ENCODE measurements around the gene RAB22A. TPM values are rescaled to one million over a fixed set of nuclear protein-coding genes. Genes with fewer than 3 reads are reported as not detected.

Gene RAB22A
- total RNA-seq, 2 donors from 2014 or later, result 16.9 to 20.4 TPM

DNA sequence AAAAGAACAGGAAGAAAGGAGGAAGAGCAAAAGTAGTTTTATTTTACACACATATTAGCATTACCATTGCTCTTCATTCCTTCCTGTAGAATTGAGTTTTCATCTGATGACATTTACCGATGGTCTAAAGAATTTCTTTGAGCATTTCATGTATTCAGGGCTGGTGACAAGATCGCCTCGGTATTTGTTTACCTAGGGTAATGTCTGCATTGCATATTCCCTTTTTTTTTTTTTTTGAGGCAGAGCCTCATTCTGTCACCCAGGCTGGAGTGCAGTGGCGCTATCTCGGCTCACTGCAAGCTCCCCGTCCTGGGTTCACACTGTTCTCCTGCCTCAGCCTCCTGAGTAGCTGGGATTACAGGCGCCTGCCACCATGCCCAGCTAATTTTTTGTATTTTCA, 19.3 kb downstream of the RAB22A start:
- no peaks in the 10 kb centered on the region for H3K27me3 ChIP-seq (replicated peaks; ENCODE audit: insufficient read depth)
- TF ChIP-seq POLR2A (IDR thresholded peaks at IDR 0.05) (no peak), POLR2AphosphoS5 (IDR thresholded peaks at IDR 0.05) (no peak)
- TF ChIP-seq, protein P1, sequence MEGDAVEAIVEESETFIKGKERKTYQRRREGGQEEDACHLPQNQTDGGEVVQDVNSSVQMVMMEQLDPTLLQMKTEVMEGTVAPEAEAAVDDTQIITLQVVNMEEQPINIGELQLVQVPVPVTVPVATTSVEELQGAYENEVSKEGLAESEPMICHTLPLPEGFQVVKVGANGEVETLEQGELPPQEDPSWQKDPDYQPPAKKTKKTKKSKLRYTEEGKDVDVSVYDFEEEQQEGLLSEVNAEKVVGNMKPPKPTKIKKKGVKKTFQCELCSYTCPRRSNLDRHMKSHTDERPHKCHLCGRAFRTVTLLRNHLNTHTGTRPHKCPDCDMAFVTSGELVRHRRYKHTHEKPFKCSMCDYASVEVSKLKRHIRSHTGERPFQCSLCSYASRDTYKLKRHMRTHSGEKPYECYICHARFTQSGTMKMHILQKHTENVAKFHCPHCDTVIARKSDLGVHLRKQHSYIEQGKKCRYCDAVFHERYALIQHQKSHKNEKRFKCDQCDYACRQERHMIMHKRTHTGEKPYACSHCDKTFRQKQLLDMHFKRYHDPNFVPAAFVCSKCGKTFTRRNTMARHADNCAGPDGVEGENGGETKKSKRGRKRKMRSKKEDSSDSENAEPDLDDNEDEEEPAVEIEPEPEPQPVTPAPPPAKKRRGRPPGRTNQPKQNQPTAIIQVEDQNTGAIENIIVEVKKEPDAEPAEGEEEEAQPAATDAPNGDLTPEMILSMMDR (IDR thresholded peaks at IDR 0.05), result no peak
- no peak overlapping the region for H3K4me3 ChIP-seq
- no peaks in the 10 kb centered on the region for H3K36me3 ChIP-seq
- H3K27ac ChIP-seq, result no peak overlapping the region
- WGBS, result 91% methylated on average over 7 of the region's 7 CpGs
- intact Hi-C loops (cut with DNase I), result no loop called here
- no peak for DNase-seq (ENCODE audit: low spot score)
- H3K4me1 ChIP-seq (replicated peaks), result no peaks in the 10 kb centered on the region
- no peaks in the 10 kb centered on the region for H3K9me3 ChIP-seq

DNA sequence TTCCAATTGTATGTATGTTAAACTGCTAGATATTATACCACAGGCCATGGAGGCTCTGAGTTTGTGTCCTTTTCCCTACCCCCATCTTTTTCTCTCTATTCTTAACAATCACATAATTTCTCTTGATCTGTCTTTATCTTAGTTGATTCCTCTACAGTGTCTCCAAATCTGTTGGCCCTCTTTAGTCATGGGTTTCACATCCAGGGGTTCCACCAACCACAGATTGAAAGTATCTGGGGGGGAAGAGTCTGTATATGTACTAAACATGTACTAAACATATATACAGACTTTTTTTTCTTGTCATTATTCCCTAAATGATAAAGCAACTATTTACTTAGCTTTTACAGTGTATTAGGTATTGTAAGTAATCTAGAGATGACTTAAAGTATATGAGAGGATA, 20.2 kb downstream of the RAB22A start:
- no peak for DNase-seq (ENCODE audit: low spot score)
- no peak overlapping the region for H3K27ac ChIP-seq
- TF ChIP-seq, protein P1 (IDR thresholded peaks at IDR 0.05), result no peak
- TF ChIP-seq POLR2A (IDR thresholded peaks at IDR 0.05) (no peak), POLR2AphosphoS5 (IDR thresholded peaks at IDR 0.05) (no peak)
- intact Hi-C loops (cut with DNase I), result no loop called here
- H3K27me3 ChIP-seq (replicated peaks; ENCODE audit: insufficient read depth), result no peaks in the 10 kb centered on the region
- H3K9me3 ChIP-seq, result no peaks in the 10 kb centered on the region
- H3K36me3 ChIP-seq, result no peaks in the 10 kb centered on the region
- H3K4me1 ChIP-seq (replicated peaks), result no peaks in the 10 kb centered on the region
- no peak overlapping the region for H3K4me3 ChIP-seq

DNA sequence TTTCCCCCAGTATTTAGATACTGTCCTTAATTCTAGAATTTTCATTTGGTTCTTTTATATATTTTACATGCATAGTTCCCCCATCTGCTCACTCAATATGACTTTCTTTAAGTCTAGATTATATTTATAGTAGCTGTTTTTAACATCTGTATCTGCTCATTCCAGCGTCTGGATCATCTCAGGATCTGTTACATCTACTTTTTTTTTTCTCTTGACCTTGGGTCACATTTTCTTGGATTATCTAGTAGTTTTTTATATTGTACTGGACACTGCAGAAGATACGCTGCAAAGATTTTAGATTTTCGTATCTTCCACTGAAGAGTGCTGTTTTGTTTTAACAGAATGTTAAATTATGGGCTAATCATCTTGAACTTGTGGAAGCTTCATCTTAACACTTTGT, 20.7 kb downstream of the RAB22A start:
- intact Hi-C loops (cut with DNase I), result no loop called here
- TF ChIP-seq, protein P1 (IDR thresholded peaks at IDR 0.05), result no peak
- no peak for TF ChIP-seq POLR2AphosphoS5 (IDR thresholded peaks at IDR 0.05)
- TF ChIP-seq POLR2A (IDR thresholded peaks at IDR 0.05), result no peak
- H3K4me3 ChIP-seq, result no peak overlapping the region
- no peaks in the 10 kb centered on the region for H3K36me3 ChIP-seq
- no peak for DNase-seq (ENCODE audit: low spot score)
- H3K9me3 ChIP-seq, result no peaks in the 10 kb centered on the region
- no peaks in the 10 kb centered on the region for H3K4me1 ChIP-seq (replicated peaks)
- no peak overlapping the region for H3K27ac ChIP-seq
- WGBS, result 93% methylated on average over 3 of the region's 3 CpGs
- H3K27me3 ChIP-seq (replicated peaks; ENCODE audit: insufficient read depth), result no peaks in the 10 kb centered on the region

DNA sequence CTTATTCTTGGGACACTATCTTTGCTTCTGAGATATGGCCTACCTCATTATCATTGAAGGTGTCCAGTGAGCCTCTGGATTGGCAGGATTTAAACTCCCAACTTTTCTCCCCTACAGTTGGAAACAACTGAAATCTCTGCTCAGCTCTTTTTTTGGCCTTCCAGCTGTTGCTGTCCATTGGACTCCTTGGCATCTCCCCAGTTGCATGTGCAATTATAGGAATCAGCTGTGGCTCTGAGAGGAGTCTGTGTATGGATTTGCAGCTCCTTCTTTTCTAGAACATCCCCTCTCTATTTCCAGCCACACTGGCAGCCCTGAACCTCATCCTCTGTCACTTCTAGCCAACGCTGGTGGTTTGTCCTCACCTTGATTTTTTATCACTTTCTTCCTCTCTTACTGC, 21.2 kb downstream of the RAB22A start:
- intact Hi-C loops (cut with DNase I), result no loop called here
- WGBS, result 75% methylated on average over 1 of the region's 1 CpG
- no peak for DNase-seq (ENCODE audit: low spot score)

DNA sequence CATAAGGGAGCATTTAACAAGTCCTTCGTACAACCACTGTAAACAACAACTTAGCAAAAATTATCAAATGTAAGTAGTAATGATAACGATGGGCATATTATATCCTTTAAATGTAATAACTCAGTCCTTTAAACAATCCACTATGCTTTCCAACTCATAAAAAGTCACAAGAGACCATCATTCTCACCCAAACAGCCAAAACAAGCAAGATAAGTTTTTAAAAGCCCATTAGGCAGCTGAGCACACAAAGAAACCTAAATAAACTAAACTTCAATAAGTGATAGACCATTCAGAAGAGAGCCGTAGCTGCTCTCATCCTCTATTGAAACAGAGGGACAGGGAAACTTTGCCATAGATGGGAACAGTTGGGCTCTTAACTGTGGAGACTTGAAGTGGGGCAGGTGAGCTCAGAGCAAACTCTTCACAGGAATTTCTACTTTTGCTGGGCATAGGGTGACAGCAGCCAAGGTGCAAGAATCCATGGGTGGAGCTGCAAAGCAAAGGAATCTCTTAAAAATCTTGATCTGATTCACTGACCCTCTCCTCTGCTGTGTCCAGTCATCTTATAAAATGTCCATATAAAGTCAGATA, 22.5 kb downstream of the RAB22A start:
- TF ChIP-seq, protein P1 (IDR thresholded peaks at IDR 0.05), result no peak
- TF ChIP-seq POLR2AphosphoS5 (IDR thresholded peaks at IDR 0.05) (no peak), POLR2A (IDR thresholded peaks at IDR 0.05) (no peak)
- Histone ChIP-seq H3K4me1 (replicated peaks) (no peaks in the 10 kb centered on the region), H3K4me3 (no peak overlapping the region), H3K27ac (no peak overlapping the region), H3K9me3 (no peaks in the 10 kb centered on the region), H3K36me3 (no peaks in the 10 kb centered on the region), H3K27me3 (replicated peaks; ENCODE audit: insufficient read depth) (no peaks in the 10 kb centered on the region)
- intact Hi-C loops (cut with DNase I), result no loop called here
- no peak for DNase-seq (ENCODE audit: low spot score)
- WGBS, result 40% methylated on average over 3 of the region's 3 CpGs

More for the DNA sequence above, 21.2 kb downstream of the RAB22A start:
- Histone ChIP-seq H3K36me3 (no peaks in the 10 kb centered on the region), H3K9me3 (no peaks in the 10 kb centered on the region), H3K27ac (no peak overlapping the region), H3K4me1 (replicated peaks) (no peaks in the 10 kb centered on the region), H3K4me3 (no peak overlapping the region), H3K27me3 (replicated peaks; ENCODE audit: insufficient read depth) (no peaks in the 10 kb centered on the region)
- TF ChIP-seq, protein P1 (IDR thresholded peaks at IDR 0.05), result no peak
- TF ChIP-seq POLR2AphosphoS5 (IDR thresholded peaks at IDR 0.05), result no peak
- TF ChIP-seq POLR2A (IDR thresholded peaks at IDR 0.05), result no peak
